Activated T-cell treated with anti-CD3 and anti-CD28 coated beads, Interleukin-2, amount 50 U/mL, for 4 hours (primary cell): ENCODE data around the gene MATCAP1. TPM values are rescaled to one million over a fixed set of nuclear protein-coding genes. Genes with fewer than 3 reads are reported as not detected.

ENCODE experiments used
- ATAC-seq, 2 donors: fragments of 200-7000 bp; cut with Tn5 transposase; one replicate each; pipeline ENCODE4 v1.10.0; 2021
- DNase-seq: peaks from one replicate; pipeline ENCODE4 v3.0.0-alpha.2; 2020
- H3K27me3 Mint-ChIP-seq: one replicate; pipeline ENCODE4 v1.8.0; 2021; ENCODE audit warnings: low read depth, mixed read lengths
- H3K36me3 Mint-ChIP-seq: one replicate; pipeline ENCODE4 v1.8.0; 2022; ENCODE audit warnings: mixed read lengths; ENCODE audit not compliant: insufficient read depth
- H3K4me1 Mint-ChIP-seq: one replicate; pipeline ENCODE4 v1.8.0; 2021; ENCODE audit warnings: low read depth, mixed read lengths
- H3K4me3 Mint-ChIP-seq: one replicate; pipeline ENCODE4 v1.8.0; 2021; ENCODE audit warnings: mild to moderate bottlenecking, moderate library complexity, mixed read lengths
- H3K9me3 Mint-ChIP-seq: one replicate; pipeline ENCODE4 v1.8.0; 2021; ENCODE audit warnings: mixed read lengths
- total RNA-seq, 3 donors: library from RNA; stranded (reverse); gene quantifications; one replicate each; pipeline ENCODE4 v1.2.1, GENCODE V29; 2021

The MATCAP1 gene
- total RNA-seq, 3 donors from 2014 or later = 10.1 to 15.5 (median 14.7) TPM

- no peak overlapping the region for H3K4me3 Mint-ChIP-seq
- peaks cover 5% of the 10 kb centered on the region for H3K4me1 Mint-ChIP-seq
- DNase-seq (no peak), ATAC-seq (no peak)
- H3K9me3 Mint-ChIP-seq = no peaks in the 10 kb centered on the region
- H3K36me3 Mint-ChIP-seq = peaks cover 41% of the 10 kb centered on the region
- no peaks in the 10 kb centered on the region for H3K27me3 Mint-ChIP-seq
These were observed 38.8 kb downstream of the MATCAP1 start for GRCh38 chr16:67144943-67145342.

- Mint-ChIP-seq H3K36me3 (peaks cover 39% of the 10 kb centered on the region), H3K4me3 (no peak overlapping the region), H3K9me3 (no peaks in the 10 kb centered on the region), H3K27me3 (no peaks in the 10 kb centered on the region), H3K4me1 (no peaks in the 10 kb centered on the region)
- ATAC-seq = no peak
- no peak for DNase-seq
These were observed 41.4 kb downstream of the MATCAP1 start for GRCh38 chr16:67142342-67142741.

- peaks cover 36% of the 10 kb centered on the region for H3K36me3 Mint-ChIP-seq
These were observed 42.4 kb downstream of the MATCAP1 start for GRCh38 chr16:67141391-67141790.

GRCh38 chr16:67137605-67138004 is 46.2 kb downstream of the MATCAP1 start:
- no peaks in the 10 kb centered on the region for H3K27me3 Mint-ChIP-seq
- no peaks in the 10 kb centered on the region for H3K4me1 Mint-ChIP-seq
- peaks cover 35% of the 10 kb centered on the region for H3K36me3 Mint-ChIP-seq
- H3K9me3 Mint-ChIP-seq = no peaks in the 10 kb centered on the region
- no peak overlapping the region for H3K4me3 Mint-ChIP-seq
- no peak for ATAC-seq
- no peak for DNase-seq

More at GRCh38 chr16:67141391-67141790, 42.4 kb downstream of the MATCAP1 start:
- Mint-ChIP-seq H3K4me1 (no peaks in the 10 kb centered on the region), H3K4me3 (no peak overlapping the region), H3K9me3 (no peaks in the 10 kb centered on the region), H3K27me3 (no peaks in the 10 kb centered on the region)
- DNase-seq = no peak
- no peak for ATAC-seq

- DNase-seq = no peak
- Mint-ChIP-seq H3K36me3 (peaks cover 27% of the 10 kb centered on the region), H3K4me3 (no peak overlapping the region), H3K27me3 (no peaks in the 10 kb centered on the region), H3K4me1 (no peaks in the 10 kb centered on the region), H3K9me3 (no peaks in the 10 kb centered on the region)
- no peak for ATAC-seq
These were observed 54.3 kb downstream of the MATCAP1 start for GRCh38 chr16:67129422-67129821.

GRCh38 chr16:67128887-67129286 is 54.9 kb downstream of the MATCAP1 start:
- DNase-seq (no peak), ATAC-seq (no peak)
- Mint-ChIP-seq H3K4me1 (no peaks in the 10 kb centered on the region), H3K4me3 (no peak overlapping the region), H3K9me3 (no peaks in the 10 kb centered on the region), H3K27me3 (no peaks in the 10 kb centered on the region), H3K36me3 (peaks cover 25% of the 10 kb centered on the region)

- peaks cover 30% of the 10 kb centered on the region for H3K36me3 Mint-ChIP-seq
These were observed 55.3 kb downstream of the MATCAP1 start for GRCh38 chr16:67128417-67128816.

More at GRCh38 chr16:67128417-67128816, 55.3 kb downstream of the MATCAP1 start:
- Mint-ChIP-seq H3K4me3 (no peak overlapping the region), H3K4me1 (no peaks in the 10 kb centered on the region), H3K9me3 (no peaks in the 10 kb centered on the region), H3K27me3 (no peaks in the 10 kb centered on the region)
- ATAC-seq (no peak), DNase-seq (no peak)

Other genes starting within 250 kb of the MATCAP1 start
- gene CIAO2B, start 249.6 kb downstream of the MATCAP1 start, total RNA-seq = 100 to 1,000 TPM; 201 to 220 (median 212) TPM
- gene CES2, start 248.4 kb downstream of the MATCAP1 start, total RNA-seq = 10 to 100 TPM; 22.6 to 25.3 (median 24.3) TPM
- under 1 TPM in 2 of 3 donors, not detected in 1; 0.10 to 0.30 TPM for gene CES3, start 222.7 kb downstream of the MATCAP1 start, total RNA-seq
- gene CES4A, start 195.4 kb downstream of the MATCAP1 start, total RNA-seq = 10 to 100 TPM in 1 of 3 donors, 1 to 10 TPM in 2; 6.2 to 10.7 (median 6.6) TPM
- 100 to 1,000 TPM; 128 to 132 (median 129) TPM for gene CBFB, start 154.8 kb downstream of the MATCAP1 start, total RNA-seq
- gene PHAF1, start 74.0 kb downstream of the MATCAP1 start, total RNA-seq = 10 to 100 TPM; 17.4 to 19.5 (median 18.6) TPM
- 1 to 10 TPM; 1.3 to 1.9 (median 1.3) TPM for gene B3GNT9, start 33.0 kb downstream of the MATCAP1 start, total RNA-seq
- gene TRADD, start 24.1 kb downstream of the MATCAP1 start, total RNA-seq = 10 to 100 TPM; 16.0 to 20.3 (median 17.4) TPM
- 1 to 10 TPM; 4.8 to 8.9 (median 6.1) TPM for gene FBXL8, start 24.0 kb downstream of the MATCAP1 start, total RNA-seq
- 1 to 10 TPM; 2.8 to 6.1 (median 4.0) TPM for gene HSF4, start 19.2 kb downstream of the MATCAP1 start, total RNA-seq
- 1 to 10 TPM in 2 of 3 donors, under 1 TPM in 1; 0.99 to 3.7 (median 1.4) TPM for gene NOL3, start 13.4 kb downstream of the MATCAP1 start, total RNA-seq
- not detected for gene EXOC3L1, start 6.2 kb upstream of the MATCAP1 start, total RNA-seq
- gene E2F4, start 8.2 kb upstream of the MATCAP1 start, total RNA-seq = 100 to 1,000 TPM; 195 to 201 (median 198) TPM
- gene ELMO3, start 15.2 kb upstream of the MATCAP1 start, total RNA-seq = 1 to 10 TPM; 5.1 to 5.9 (median 5.3) TPM
- 100 to 1,000 TPM; 109 to 130 (median 124) TPM for gene TMEM208, start 43.2 kb upstream of the MATCAP1 start, total RNA-seq
- gene FHOD1, start 63.5 kb upstream of the MATCAP1 start, total RNA-seq = 10 to 100 TPM; 64.0 to 86.6 (median 70.3) TPM
- 1 to 10 TPM; 3.2 to 4.0 (median 3.6) TPM for gene SLC9A5, start 65.0 kb upstream of the MATCAP1 start, total RNA-seq
- 10 to 100 TPM; 30.0 to 41.6 (median 37.0) TPM for gene PLEKHG4, start 95.6 kb upstream of the MATCAP1 start, total RNA-seq
- gene KCTD19, start 142.8 kb upstream of the MATCAP1 start, total RNA-seq = under 1 TPM in 2 of 3 donors, not detected in 1; 0.16 to 0.66 TPM
- gene LRRC36, start 142.9 kb upstream of the MATCAP1 start, total RNA-seq = not detected
- gene TPPP3, start 209.5 kb upstream of the MATCAP1 start, total RNA-seq = under 1 TPM in 1 of 3 donors, not detected in 2; 0.20 TPM
- gene ZDHHC1, start 232.5 kb upstream of the MATCAP1 start, total RNA-seq = under 1 TPM; 0.61 to 0.99 (median 0.79) TPM
- 1 to 10 TPM; 3.9 to 6.1 (median 5.2) TPM for gene HSD11B2, start 247.2 kb upstream of the MATCAP1 start, total RNA-seq